AG08396 (cell line): Measurements from ENCODE around the gene JMJD7.
"Not testable (repeated sequence)": the region's sequence is repeated elsewhere in the genome, so short reads cannot be mapped to it uniquely, and the experiment has no call there.

Experiments used
- DNase-seq: peaks from one replicate; pipeline ENCODE4 v3.0.0; 2012; ENCODE audit warnings: low spot score, mixed read lengths

The JMJD7 gene

DNA sequence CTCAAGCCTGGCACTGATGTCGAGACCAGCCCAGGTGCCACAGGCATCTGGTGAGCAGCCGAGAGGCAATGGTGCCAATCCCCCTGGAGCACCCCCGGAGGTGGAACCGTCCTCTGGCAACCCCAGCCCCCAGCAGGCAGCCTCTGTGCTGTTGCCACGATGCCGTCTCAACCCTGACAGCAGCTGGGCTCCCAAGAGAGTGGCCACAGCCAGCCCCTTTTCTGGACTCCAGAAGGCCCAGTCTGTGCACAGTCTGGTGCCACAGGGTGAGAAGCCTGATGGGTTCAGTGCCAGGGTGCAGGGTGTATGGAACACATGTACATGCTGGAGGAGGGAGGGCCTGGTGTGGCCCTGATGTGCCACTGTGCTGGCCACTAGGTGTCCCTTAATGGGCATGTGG is 4.9 kb upstream of the JMJD7 start:
- DNase-seq = no peak

DNA sequence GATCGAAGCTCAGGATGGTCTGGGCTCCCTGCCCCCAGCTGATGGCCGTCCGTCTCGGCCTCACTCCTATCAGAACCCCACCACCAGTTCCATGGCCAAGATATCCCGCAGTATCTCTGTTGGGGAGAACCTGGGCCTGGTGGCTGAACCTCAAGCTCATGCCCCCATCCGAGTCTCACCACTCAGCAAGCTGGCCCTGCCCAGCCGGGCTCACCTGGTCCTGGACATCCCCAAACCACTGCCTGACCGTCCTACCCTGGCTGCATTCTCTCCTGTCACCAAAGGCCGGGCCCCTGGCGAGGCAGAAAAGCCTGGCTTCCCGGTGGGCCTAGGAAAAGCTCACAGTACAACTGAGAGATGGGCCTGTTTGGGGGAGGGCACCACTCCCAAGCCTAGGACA is 4.4 kb upstream of the JMJD7 start:
- no peak for DNase-seq

DNA sequence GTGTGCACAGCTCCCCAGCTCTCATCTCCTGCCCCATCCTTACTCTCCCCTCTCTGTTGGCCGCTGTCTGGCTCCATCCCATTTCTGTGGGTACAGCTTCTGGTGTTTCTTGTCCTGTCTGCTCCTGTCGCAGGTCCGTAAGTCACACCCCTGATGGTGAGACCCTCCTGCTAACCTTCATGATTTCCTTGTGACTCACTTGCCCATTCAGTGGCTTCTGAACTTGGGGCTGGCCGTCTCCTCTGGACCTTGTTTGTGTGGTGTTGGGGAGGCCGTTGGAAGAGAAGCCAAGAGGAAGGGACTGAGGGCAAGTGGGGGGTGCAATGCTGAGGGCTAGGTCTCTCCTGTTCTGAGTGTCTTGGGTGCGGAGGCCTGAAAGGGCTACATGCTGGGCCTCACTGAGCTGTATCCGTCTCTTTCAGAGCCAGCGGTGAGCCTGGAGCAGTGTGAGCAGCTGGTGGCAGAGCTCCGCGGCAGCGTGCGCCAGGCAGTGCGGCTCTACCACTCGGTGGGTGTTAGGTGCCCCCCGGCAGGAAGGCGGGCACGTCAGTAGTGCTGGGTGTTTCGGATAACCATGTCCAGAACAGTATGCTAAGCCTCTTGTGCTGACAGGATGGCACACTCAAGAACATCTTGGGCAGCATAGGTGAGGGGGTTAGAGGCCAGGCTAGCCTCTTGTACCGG is 3.7 kb upstream of the JMJD7 start:
- no peak for DNase-seq

DNA sequence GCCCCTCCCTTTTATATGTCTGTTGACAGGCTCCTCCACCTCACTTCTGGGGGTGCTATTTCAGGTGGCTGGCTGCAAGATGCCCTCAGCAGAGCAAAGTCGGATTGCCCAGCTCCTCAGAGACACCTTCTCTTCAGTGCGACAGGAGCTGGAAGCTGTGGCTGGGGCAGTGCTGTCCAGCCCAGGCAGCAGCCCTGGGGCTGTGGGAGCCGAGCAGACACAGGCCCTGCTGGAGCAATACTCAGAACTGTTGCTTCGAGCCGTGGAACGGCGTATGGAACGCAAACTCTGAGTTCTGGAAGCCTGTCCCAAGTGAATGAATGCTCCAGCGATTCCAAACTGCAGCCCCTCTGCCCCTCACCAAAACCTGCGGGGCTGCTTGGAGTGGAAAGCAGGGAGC is 2.7 kb upstream of the JMJD7 start:
- DNase-seq = no peak

DNA sequence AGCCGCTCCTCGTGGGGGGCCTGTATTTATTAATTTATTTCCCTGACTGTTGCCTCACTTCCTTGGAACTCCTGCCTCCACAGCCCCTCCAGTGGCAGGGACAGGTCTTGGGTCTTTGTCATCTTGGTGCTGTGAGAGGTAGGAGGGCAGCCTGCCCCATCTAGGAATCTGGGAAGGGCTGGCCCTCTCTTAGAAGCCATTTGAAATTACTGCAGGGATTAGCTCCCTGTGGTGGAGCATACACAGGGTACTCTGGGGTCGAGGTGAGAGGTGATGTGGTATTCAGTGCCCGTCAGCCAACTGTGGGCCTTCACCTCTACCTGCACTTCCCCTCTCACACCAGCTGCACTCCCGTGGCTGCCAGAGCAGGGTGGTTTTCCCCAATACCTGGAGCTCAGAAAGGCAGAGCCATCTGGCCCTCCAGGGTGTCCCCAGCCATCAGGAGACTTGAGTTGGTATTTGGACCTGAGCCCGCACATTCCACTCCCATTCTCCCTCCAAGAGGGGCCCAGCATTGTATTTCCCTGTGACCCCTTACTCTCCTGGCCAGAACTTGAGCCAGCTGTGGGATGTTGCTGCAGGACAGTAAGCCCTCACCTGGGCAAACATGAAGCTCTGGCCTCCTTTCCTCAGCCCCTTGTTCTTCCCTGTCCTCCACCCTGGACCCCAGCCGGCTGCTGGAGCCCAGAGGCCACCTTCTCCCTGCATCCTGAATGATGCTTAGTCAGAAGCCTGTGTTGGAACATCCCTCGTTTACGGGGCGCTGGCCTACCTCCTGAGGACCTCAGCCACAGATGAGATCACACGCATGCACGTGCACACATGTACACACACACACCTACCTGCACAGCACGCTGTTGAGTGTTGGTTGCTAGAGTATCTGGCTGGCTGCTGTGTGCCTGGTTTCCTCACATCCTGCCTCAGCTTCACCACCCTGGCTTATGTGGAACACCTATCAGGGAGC is 2.0 kb upstream of the JMJD7 start:
- DNase-seq = no peak

DNA sequence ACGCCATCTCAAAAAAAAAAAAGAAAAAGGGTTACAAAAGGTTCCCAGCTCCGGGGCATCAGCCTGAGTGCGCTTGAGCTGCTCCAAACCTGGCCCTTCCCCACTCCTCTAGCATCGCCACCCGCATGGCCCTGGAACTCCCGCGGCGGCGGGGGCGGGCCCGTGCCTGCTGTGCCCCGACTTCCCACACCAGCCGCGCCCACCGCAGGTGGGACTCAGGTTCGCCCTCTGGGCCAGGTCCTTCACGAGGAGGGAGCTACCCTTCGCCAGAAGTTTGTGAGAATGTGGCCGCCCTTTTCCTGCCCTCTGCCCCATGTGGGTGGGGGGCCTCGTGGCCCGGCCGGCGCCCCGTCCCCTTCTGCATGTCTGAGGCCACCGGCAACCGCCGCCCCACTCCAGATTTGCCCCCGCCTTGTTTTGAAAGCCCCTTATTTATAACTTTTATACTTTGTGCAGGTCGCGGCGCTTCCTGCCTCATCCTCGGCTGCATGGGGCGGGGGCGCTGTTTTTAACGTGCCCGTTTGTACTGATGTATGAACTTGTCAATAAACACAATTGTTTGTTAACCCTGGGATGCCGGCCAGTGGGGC is 507 bp upstream of the JMJD7 start:
- no peak for DNase-seq

DNA sequence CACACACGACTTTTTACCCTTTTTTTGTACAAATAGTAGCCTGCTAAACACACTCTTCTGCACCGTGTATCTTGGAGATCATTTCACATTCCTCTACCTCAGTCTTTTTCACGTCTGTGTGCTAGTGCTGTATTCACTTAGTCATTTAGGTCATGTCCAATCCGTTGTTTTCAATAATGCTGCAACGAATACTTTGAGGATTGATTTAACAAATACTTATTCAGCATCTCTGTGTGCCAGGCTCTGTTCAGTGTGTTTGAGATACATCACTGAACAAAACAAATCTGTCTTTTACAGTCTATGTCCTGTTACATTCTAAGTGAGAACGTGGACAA is 882 bp downstream of the JMJD7 start:
- DNase-seq = no peak

DNA sequence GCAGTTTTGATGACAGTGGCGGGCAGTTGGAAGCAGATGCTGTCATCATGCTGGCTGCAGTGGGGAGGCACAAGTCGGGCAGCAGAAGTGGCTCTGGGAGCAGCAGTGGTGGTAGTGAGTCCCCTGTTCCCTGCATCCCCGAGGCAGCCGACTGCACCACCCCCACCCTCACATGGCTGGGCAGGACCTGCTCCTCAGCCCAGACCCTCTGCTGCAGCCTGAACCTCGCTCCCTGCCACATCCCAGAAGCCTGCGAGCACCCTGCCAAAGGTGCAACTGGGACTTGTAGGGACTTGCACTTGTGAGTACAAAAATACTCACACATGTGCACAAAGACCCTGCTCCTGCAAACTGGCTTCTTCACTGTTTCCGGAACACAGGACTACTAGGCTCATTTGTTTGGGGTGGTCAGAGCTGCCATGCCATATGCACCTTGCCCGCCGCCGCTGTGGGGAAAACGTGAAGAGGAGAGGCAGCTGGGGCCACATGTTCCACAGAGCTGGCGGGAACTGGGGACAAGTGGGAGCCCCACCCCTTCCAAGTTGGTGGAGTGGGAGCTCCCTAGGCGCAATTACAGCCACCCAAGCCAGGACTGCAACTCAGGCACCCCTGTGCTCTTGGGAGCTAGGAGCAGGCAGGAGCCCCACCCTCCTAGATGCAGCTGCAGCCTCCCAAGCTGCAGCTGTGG is 2.2 kb downstream of the JMJD7 start:
- DNase-seq = no peak

DNA sequence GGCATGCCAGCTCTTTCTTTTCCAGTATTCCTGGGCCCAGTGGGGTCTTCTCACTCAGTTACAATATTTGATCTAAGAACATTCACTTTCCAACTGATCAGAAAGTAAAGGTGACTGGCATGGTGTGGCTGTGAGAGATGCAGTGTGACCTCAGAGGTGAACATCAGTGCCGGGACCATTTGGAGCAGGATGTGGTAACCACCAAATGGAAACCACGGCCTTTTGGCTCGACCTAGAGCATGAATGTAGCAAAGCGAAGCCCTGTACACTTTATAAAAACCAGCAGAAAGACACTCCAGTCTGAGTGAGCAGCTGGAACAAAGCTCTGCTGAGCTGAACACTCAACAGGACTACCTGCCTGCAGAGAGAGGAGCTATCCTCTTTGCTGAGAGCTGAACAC is 3.4 kb downstream of the JMJD7 start:
- not testable (repeated sequence) for DNase-seq

DNA sequence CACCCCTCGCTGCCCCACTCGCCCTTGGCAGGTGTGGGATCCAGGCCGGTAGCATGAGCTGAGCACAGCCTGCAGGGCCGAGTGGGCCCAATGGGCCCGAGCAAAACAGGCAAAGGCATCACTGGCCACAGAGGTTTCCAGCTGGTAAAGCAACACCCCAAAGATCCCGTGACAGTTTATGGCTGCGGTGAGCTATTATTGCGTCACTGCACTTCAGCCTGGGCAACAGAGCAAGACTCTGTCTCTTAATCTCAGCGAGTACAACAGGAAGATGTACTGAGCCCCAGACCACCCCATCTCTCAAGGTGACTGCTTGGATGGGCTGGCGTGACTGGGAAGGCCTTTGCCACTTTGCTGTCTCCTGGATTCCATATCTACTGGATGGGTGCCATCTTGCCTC is 4.3 kb downstream of the JMJD7 start:
- no peak for DNase-seq

DNA sequence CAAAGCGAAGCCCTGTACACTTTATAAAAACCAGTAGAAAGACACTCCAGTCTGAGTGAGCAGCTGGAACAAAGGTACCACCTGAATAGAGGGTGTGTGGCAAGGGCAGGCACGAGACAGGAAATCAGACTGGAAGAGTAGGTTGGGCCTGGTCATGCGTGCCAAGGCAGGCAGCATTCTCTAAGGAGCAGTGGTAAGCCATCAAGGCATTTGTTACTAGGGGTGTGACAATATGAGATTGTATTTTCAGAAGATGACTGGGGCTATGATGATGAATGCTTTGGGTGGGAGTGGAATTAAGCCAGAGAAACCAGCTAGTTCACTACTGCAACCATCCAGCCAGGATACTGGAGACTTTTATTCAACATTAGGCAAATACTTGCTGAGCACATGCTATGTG is 5.0 kb downstream of the JMJD7 start:
- DNase-seq = no peak

DNA sequence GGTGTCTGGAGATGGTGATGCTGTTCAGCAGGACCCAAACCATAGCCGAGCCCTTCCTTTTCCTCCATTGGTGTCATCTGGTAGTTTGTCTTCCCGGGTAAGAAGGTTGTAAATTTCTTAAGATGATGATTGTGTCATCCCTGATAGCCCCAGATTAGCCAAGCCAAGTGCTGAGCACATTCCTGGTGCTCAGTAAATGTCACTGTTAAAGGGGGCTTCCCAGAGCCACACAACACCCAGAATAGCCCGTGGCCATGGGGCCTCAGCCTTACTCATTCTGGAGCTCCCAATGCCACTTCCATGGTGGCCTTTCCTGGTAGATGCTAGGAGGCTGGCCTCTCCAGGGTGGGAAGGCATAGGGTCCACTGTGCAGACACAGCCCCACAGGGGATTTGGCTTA is 6.2 kb downstream of the JMJD7 start:
- DNase-seq = no peak

DNA sequence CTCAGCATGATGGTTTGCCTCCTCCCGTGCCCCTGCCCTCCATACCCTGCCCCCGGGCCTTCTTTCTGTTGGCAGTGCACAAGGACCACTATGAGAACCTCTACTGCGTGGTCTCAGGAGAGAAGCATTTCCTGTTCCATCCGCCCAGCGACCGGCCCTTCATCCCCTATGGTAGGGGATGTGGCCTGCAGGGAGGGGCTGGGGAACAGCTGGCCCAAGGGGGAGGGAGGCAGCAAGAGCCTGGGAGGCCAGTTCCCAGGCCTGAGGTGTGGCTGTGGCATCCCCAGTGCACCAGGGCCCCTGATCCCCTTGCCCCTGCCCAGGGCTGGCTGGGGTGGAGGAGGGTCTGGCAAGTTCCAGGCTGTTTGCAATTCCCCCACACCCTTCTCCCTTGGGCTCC is 8.2 kb downstream of the JMJD7 start:
- no peak for DNase-seq

DNA sequence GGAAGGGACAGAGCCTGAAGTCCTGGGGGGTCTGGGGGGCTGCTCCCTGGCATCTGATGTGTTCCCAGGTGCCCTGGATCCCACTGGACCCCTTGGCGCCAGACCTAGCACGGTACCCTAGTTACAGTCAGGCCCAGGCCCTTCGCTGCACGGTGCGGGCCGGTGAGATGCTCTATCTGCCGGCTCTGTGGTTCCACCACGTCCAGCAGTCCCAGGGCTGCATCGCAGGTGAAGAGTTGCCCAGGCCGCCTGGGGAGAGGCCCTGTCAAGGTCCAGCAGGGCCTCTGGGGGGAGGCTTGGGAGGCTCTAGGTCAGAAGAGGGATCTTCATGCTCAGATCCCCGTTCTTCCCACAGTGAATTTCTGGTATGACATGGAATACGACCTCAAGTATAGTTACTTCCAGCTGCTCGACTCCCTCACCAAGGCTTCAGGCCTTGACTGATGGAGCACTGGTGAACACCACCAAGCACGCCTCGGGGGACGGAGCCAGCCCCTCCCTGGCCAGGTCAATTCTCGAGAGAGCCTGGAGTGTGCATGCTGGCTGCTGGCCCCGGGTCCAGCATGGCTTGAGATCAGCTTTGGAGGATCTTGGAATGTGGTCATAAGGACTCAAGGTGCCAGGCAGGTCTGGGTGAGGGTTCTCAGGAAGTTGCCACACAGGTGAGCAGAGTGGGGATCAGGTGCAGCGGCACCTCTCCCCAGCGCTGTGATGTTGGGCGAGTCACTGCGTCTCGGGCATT is 9.0 kb downstream of the JMJD7 start:
- DNase-seq = no peak

DNA sequence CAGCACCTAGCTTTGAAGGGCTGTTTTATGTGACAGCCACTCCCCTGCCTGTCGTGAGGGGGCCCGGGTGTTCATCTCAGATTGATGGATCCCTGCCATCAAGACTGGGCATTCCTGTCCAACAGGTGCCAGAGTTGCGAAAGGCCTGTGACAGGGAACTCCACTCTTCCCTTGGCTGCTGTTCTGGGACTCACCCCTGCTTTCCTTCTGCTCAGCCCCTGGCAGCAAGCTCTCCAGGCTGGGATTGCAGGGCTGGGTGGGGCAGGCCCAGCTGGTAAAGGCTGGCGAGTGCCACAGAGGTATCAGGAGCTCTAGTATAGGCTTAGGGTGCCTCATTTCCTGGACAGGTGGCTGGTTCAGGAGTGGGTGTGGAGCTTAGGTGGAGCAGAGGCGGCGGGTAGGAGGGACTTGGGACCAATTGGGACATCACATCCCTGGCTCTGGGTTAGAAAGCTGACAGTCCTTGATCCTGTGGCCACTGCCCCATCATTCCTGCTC is 10.6 kb downstream of the JMJD7 start, which contains the start of gene PLA2G4B:
TSS of gene PLA2G4B (plus strand) at position 448 of the 498 bp plus-strand sequence. CDS start 67 bp downstream, outside the sequence.
- DNase-seq = no peak

DNA sequence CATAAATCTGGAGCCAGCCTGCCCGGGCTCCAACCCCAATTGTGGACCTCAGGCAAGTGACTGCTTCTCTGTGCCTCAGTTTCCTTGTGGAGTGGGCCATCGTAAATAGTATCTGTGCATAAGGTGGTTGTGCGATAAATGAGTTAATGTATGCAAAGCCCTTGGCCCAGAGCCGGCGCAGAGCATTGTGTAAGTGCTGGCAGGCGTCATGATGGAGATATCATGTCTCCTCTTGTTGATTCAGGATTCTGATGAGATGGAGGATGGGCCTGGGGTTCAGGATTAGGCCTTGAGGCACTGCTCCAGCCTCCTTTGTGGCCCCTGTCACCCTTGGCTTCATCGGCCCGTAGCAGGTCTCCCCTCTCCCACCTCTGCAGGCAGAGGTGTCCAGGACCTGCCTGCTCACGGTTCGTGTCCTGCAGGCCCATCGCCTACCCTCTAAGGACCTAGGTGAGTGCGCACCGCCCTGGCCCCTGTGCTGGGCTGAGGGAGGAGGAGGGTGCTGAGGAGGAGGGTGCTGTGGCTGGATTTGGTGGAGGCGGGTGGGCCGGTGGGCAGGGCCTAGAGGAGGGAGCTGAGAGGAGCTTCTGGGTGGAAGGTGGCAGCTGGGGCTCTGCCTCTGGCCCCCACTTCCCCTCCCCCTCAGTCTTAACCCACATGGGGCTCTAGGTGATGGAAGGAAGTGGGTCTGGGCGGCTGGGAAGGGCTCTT is 12.0 kb downstream of the JMJD7 start:
- DNase-seq = no peak

DNA sequence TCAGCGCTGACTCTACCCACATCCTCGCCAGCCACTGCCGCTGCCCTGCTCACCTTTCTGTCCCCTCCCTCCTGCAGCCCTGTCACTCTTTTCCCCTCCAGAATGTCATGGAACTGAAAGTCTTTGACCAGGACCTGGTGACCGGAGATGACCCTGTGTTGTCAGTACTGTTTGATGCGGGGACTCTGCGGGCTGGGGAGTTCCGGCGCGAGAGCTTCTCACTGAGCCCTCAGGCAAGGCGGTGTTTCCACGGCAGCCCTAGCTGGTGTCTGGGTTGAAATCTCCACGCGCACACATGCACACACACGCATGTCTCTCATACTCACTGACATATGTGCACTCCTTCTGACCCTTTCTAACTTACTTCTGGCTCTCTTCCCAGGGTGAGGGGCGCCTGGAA is 12.8 kb downstream of the JMJD7 start:
- no peak for DNase-seq

DNA sequence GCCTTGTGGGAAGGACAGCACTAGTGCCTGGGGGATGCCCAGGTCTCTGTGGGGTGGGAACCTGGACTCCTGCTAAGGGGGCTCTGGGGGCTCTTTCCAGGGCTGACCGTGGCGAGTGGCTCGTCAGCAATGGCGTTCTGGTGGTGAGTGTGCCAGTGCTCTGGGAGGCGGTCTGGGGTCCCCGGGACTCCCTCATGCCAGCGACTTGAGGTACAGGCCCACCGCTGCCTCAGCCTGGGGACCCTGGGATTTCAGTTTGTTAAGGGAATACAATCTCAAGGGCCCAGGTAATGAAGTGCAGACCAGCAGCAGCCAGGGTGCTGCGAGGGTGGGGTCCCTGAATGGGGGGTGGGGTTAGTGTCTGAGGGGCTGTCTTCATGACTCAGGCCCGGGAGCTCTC is 13.2 kb downstream of the JMJD7 start:
- DNase-seq = no peak

DNA sequence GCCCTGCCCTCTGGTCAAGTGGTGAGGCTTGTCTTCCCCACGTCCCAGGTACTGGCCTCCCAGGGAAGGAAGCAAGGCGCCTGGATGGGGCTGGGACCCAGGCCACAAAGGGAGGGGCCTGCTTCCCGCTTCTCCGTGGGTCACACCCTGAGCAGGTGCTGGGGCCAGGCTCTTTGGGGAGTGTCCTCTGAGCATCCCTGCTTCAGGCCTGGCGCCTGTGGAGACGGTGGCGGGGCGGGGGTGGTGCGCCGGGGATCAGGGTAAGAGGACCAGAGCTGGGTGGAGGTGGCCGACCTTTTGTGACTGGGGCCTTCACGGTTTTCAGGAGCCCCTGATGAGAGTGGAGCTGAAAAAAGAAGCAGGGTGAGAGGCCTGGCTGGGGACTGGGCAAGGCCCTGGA is 14.3 kb downstream of the JMJD7 start:
- no peak for DNase-seq

DNA sequence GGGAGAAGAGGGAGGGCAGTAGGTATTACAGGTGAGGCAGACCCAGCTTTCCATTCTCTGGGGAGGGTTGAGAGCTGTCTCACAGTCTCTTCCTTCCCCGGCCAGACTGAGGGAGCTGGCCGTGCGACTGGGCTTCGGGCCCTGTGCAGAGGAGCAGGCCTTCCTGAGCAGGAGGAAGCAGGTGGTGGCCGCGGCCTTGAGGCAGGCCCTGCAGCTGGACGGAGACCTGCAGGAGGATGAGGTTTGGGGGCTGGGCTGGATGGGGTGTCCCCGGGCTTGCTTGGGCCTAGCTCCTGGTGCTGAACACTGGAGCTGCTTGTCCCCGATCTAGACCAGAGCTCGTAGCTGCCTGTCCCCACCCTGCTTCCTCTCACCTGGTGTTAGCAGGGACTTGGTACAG is 15.7 kb downstream of the JMJD7 start:
- no peak for DNase-seq

DNA sequence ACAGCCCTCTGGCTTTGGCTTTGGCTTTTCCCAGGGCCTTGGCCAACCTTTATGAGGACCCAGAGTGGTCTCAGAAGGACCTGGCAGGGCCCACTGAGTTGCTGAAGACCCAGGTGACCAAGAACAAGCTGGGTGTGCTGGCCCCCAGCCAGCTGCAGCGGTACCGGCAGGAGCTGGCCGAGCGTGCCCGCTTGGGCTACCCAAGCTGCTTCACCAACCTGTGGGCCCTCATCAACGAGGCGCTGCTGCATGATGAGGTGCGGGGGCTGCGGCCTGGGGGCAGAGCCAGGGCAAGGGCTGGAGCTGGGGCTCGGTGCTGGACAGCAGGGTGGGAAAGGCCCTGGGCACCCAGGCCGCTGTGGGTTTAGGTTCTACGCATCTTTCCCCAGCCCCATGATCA is 16.9 kb downstream of the JMJD7 start:
- no peak for DNase-seq
